Neural crest cell (in vitro differentiated cells): ENCODE measurements around the gene PTGR3. TPM values are rescaled to one million over a fixed set of nuclear protein-coding genes. Genes with fewer than 3 reads are reported as not detected.

ENCODE experiments used
- DNase-seq: peaks from one replicate; pipeline ENCODE4 v3.0.0; 2021; ENCODE audit warnings: low read depth, mixed read lengths, low spot score
- H3K27ac Mint-ChIP-seq: one replicate; pipeline ENCODE4 v1.8.0; 2021; ENCODE audit warnings: mild to moderate bottlenecking, mixed read lengths; ENCODE audit not compliant: unreplicated experiment
- H3K27me3 Mint-ChIP-seq: 2 replicates; pipeline ENCODE4 v1.8.0; 2021; ENCODE audit warnings: low read depth, mild to moderate bottlenecking, mixed read lengths
- H3K36me3 Mint-ChIP-seq: 2 replicates; pipeline ENCODE4 v1.8.0; 2021; ENCODE audit warnings: low read depth, mild to moderate bottlenecking, mixed read lengths
- H3K4me1 Mint-ChIP-seq: 2 replicates; pipeline ENCODE4 v1.8.0; 2021; ENCODE audit warnings: mixed read lengths
- H3K4me3 Mint-ChIP-seq: one replicate; pipeline ENCODE4 v1.8.0; 2021; ENCODE audit warnings: mild to moderate bottlenecking, mixed read lengths
- H3K9me3 Mint-ChIP-seq: 2 replicates; pipeline ENCODE4 v1.8.0; 2021; ENCODE audit warnings: mixed read lengths
- CTCF ChIP-seq: fragments of 200-600 bp; sonication (generic); conservative IDR thresholded peaks from 2 replicates; pipeline ENCODE4 v1.5.0; 2021; ENCODE audit warnings: antibody characterized with exemption, mild to moderate bottlenecking
- total RNA-seq: library from RNA; stranded (reverse); gene quantifications from 2 replicates; pipeline ENCODE4 v1.2.1, GENCODE V29; 2021

PTGR3 gene
- total RNA-seq, 1 donor from 2014 or later, result 12.1 TPM

GRCh38 chr18:75249175-75249518 is 40.2 kb upstream of the PTGR3 start:
- no peaks in the 10 kb centered on the region for H3K36me3 Mint-ChIP-seq
- TF ChIP-seq CTCF, result no peak
- H3K27ac Mint-ChIP-seq, result no peak overlapping the region
- no peak overlapping the region for H3K4me3 Mint-ChIP-seq
- H3K27me3 Mint-ChIP-seq, result no peaks in the 10 kb centered on the region
- H3K4me1 Mint-ChIP-seq, result peaks cover 8% of the 10 kb centered on the region
- no peaks in the 10 kb centered on the region for H3K9me3 Mint-ChIP-seq
- no peak for DNase-seq

- Mint-ChIP-seq H3K4me3 (no peak overlapping the region), H3K27me3 (no peaks in the 10 kb centered on the region), H3K4me1 (peaks cover 8% of the 10 kb centered on the region), H3K9me3 (no peaks in the 10 kb centered on the region), H3K36me3 (no peaks in the 10 kb centered on the region), H3K27ac (no peak overlapping the region)
- no peak for TF ChIP-seq CTCF
- DNase-seq, result no peak
These were observed 39.7 kb upstream of the PTGR3 start for GRCh38 chr18:75248426-75249174.

- H3K4me1 Mint-ChIP-seq, result peaks cover 8% of the 10 kb centered on the region
- H3K36me3 Mint-ChIP-seq, result no peaks in the 10 kb centered on the region
- no peak for TF ChIP-seq CTCF
- H3K4me3 Mint-ChIP-seq, result no peak overlapping the region
- no peak overlapping the region for H3K27ac Mint-ChIP-seq
- no peaks in the 10 kb centered on the region for H3K27me3 Mint-ChIP-seq
- H3K9me3 Mint-ChIP-seq, result no peaks in the 10 kb centered on the region
- DNase-seq, result no peak
These were observed 38.9 kb upstream of the PTGR3 start for GRCh38 chr18:75247611-75248421.

GRCh38 chr18:75246721-75247610 is 38.0 kb upstream of the PTGR3 start:
- no peak overlapping the region for H3K4me3 Mint-ChIP-seq
- H3K27me3 Mint-ChIP-seq, result no peaks in the 10 kb centered on the region

More at GRCh38 chr18:75246721-75247610, 38.0 kb upstream of the PTGR3 start:
- peaks cover 6% of the 10 kb centered on the region for H3K4me1 Mint-ChIP-seq
- no peak overlapping the region for H3K27ac Mint-ChIP-seq
- no peak for DNase-seq
- no peaks in the 10 kb centered on the region for H3K9me3 Mint-ChIP-seq
- H3K36me3 Mint-ChIP-seq, result no peaks in the 10 kb centered on the region
- no peak for TF ChIP-seq CTCF
